Measurements from ENCODE around the gene GPA33.

DNA sequence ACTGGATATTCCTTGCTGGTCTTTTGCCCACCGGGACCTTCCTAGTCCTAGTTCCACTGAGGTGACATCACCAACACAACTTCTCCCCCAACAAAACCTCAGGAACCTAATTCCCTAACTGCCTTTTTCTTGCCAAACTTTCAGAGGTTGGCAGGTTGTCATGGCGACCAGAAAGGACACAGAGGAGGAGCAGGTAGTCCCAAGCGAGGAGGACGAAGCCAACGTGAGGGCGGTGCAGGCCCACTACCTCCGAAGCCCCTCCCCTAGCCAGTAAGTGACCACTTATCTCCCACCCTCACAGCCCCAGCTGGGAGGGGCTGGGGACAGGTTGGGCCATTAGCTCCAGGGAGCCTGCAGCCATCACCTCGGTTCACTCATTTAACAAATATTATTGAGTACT lies 4.5 kb upstream of the GPA33 start:
- no peak for TF ChIP-seq CTCF (IDR thresholded peaks at IDR 0.05)
- no peak for TF ChIP-seq POLR2A (IDR thresholded peaks at IDR 0.05)
